ENCODE measurements around the gene ASPN.

ASPN gene

DNA sequence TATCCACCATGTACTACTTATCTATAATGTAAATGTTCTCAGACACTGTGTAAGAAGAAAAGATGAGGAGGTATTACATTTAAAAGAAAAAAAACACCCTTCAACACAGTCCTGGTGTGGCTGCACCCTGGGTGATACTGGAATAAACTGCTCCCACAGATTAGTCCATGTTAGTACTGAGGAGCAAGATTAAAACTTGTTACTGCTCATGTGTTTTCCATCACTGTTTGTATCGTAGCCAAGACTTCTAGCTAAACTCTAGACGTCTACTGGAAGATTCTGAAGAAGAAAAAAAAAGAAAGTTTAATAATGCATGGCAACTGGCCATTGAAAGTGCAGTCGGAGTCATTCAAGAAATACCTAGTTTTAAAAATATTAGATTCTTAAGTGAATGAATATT, at the start of gene ASPN:
Gene ASPN (minus strand): TSS at position 178 of the 400 bp plus-strand sequence.
- DNase-seq, result no peak

- no peak for DNase-seq
Measured at GRCh38 chr9:92530893-92531292, 48.6 kb upstream of the ASPN start.

DNA sequence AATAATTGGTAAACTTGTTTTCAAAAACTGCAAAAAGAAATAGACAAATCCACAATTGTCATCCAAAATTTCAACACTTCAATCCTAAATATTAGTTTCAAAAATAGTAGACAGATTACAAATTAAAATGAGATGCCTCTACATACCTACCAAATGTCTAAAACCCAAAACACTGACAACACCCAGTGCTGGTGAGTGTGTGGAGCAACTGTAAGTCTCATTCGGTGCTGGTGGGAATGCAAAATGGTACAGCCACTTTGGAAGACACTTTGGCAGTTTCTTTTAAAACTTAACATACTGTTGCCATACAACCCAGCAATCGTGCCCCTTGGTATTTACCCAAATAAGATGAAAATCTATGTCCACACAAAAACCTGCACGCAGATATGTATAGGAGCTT, 46.8 kb upstream of the ASPN start:
- DNase-seq, result no peak

GRCh38 chr9:92528522-92528849, 46.2 kb upstream of the ASPN start:
- no peak for DNase-seq

DNA sequence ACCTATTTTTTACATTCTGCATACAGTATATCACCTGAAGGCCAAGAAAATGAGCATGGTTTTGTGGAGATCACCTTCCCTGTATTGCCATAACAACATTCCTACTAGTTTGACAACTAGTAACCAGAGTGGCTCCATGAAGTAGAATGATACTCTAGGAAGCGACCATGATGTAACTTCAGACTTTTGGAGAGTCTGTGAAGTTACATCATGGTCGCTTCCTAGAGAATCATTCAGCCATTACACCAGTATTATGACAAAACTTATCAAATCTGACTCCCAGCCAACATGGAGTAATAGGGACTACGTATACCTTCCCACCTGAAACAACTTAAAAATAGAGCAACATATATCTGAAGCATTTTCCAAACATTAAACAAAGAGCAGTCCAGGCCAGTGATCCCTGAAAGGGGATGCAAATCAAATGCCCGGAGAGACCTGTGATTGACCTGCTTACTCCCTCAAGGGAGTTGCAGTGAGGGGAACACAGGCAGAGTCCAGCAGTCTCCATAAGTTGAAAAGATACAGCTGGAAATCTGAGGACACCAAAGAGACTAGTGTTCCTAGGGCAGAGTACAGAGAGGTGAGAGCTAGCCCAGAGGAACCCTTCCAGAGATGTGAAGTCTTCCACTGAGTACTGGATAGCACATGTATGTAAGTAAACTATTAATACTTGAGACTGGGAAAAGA, 45.7 kb upstream of the ASPN start:
- no peak for DNase-seq

GRCh38 chr9:92527291-92527828, 45.1 kb upstream of the ASPN start:
- DNase-seq, result no peak

- no peak for DNase-seq
Measured at GRCh38 chr9:92525306-92525705, 43.0 kb upstream of the ASPN start.

DNA sequence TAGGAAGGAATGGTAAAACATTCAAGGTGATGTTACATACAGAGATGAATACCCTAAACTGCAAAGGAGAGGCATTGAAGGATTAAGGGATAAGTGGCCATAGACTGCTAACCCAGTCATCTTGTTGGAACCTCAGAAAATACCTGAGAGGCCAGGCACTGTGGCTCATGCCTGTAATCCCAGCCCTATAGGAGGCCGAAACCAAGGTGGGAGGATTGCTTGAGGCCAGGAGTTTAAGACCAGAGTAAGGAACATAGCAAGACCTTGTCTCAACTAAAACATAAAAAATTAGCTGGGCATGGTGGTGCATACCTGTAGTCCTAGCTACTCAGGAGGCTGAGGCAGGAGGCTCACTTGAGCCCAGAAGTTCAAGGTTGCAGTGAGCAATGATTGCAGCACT, 42.6 kb upstream of the ASPN start:
- no peak for DNase-seq

GRCh38 chr9:92522983-92523970, 41.0 kb upstream of the ASPN start:
- DNase-seq, result no peak

DNA sequence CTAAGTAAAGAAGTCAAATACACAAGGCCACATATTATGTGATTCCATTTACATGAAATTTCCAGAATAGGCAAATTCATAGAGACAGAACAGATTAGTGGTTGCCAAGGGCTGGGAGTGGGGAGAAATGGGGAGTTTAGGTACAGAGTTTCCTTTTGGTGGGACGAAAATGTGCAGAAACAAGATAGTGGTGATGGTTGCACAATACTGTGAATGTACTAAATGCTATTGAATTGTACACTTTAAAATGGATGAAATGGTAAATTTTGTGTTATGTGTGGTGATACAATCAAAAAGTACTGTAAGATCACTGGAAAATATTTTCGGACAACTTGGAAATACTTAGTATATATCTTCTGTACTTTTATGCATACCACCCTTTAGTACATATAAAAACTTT, 38.5 kb upstream of the ASPN start:
- DNase-seq, result no peak

DNA sequence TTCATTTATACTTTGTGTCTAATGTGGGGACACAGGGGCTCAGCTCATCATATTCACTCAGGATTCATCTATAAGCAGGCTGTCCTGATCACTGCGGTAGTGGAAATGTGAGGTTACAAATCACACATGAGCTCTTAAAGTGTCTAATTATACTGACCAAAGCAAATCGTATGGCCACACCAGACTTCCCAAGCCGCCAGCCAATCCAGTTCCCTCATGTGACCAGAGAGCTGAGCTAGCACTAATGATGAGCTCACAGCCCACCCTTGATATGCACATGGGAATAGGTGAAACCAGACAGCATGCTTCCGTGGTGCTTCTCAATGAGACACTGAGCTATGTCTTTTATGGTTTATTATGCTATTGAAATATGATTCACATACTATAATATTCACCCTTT, 35.9 kb upstream of the ASPN start:
- DNase-seq, result no peak

GRCh38 chr9:92517046-92517445, 34.7 kb upstream of the ASPN start:
- no peak for DNase-seq

DNA sequence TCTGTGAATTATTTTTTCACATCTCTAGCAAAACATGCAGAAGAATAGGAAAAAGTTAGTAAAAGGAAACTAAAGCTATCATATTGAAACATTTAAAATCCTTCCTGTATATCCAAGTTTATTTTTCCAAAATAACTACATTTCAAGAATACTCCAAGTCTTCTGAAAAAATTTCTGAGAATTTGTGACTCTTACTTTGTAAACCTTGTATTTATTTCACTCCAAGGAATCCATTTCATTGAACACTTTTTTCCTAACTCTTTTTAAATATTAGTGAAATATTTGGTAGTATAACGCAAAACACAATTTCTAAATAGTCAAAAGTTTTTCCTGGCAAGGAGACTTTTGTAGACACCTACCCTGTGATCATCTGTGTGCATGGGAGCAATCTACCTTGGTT, 34.2 kb upstream of the ASPN start:
- DNase-seq, result no peak

DNA sequence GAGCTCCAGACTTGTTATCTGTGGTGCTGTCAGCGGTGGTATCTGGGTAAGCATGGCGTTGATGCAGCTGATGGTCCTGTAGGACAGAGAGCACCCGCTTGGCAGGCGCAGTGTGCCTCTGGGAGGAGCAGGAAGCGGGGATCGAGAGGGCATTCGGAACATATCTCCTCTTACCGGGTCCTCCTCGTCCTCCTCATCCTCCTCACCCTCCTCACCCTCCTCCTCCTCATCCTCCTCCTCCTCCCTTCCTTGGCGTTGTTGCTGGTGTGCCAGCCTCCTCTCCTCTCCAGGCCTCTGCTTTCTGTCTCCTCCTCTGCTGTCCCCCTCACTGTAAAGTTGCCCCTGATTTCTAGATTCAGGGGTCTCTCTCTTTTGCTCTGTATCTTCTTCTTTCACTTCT, 32.3 kb upstream of the ASPN start:
- DNase-seq, result no peak

DNA sequence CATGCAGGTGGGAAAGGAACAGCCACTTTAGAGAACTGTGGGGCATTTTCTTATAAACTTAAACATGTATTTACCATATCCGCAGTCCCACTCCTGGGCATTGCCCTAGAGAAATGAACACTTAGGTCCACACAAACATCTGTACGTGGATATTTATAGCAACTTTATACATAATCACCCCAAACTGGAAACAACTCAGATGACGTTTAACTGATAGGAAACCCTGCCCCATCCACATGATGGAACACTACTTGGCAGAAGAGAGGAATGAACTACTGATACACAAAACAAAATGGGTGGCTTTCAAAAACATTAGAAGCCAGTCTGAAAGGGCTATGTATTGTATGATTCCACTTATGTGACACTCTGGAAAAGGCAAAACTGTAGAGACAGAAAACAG, 31.0 kb upstream of the ASPN start:
- DNase-seq, result no peak

DNA sequence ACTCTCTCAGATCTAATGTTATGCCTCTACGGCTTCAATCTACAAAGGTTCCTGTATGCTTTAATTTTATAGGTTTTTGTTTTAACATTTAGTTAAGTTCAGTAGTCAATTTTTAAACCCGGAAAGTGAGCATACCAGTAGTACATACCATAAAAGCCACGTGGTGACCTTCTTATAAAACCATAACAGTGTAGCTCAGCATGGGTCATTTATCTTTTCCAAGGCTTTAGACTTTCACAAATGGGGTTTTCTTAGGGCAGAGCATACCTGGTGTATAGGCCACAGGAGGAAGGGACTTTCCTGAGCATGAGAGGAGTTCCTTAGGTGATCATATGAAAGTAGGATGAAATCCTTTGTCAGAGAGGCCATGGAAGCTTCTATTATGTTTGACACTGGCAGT, 30.3 kb upstream of the ASPN start:
- DNase-seq, result no peak

DNA sequence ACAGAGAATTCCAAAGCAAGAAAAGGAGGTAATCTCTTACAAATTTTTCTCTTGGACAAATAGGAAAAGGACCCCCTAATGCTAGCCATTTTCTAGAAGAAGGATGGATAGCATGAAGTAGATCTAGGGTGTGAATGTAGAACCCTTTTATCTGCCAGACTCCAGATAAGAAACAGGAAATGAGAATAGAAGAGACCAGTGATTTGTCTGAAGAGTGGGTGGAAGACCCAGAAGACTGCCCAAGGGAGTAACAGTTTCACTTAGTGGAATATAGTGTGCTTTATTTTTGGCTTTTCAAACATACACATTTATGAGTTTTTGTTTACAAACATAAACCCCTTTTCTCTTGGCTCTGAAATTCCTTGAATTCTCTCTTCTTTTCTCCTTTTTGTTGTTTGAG, 28.4 kb upstream of the ASPN start:
- no peak for DNase-seq

DNA sequence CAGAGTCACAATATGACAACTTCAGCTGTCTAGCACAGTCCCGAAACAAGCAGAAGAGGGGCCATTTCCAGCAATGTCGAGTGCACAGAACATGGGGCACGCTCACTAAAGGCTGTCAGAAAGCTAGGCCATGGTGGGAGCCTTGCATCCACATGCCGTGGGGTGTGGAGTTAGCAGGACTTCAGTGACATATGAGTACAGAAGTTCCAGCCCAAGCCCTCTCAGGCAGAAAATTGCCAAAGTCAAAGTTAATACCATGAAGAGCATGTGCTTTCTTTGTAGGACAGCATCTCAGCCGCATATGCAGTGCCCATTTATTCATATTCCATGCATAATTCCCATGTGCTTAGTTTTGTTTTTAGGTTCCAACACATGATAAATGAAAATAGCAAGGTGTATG, 26.7 kb upstream of the ASPN start:
- no peak for DNase-seq

DNA sequence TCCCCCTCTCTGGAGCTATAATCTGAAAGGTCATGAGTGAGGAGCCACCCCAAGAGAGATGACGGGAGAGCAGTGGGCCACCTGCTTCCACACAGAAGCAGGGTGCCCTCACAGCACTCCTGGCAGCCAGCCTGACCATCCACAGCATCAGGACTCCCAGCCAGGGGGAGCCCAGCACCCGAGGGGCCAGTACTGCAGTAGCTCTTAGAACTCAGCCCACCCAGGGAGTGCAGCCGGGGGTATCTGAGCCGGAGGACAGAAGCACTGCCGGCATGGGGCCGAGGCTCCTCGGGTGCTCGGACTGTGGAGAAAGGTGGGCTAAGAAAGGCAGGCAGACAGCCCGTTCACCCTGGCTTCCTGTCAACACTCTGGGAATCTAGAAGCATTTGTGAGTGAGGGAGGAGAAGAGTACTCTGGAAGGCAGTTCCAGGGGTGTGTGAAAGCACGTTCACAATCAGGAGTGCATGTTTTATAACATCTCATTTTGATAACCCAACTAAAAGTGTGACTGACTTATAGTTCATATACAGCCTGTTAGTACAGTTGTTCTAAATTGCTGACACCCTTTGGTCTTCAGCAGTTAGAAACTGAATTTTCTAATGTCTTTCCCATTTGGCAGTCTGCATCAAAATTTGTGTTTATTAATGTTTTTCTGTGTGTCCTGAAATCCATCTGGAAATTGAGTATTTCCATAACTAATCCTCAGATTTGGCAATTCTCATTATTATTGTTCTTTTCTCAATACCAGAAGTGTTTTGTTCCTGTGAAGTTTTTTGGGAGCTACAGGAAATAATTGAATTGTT, 25.9 kb upstream of the ASPN start:
- DNase-seq, result no peak

GRCh38 chr9:92507496-92507895, 25.2 kb upstream of the ASPN start:
- no peak for DNase-seq

DNA sequence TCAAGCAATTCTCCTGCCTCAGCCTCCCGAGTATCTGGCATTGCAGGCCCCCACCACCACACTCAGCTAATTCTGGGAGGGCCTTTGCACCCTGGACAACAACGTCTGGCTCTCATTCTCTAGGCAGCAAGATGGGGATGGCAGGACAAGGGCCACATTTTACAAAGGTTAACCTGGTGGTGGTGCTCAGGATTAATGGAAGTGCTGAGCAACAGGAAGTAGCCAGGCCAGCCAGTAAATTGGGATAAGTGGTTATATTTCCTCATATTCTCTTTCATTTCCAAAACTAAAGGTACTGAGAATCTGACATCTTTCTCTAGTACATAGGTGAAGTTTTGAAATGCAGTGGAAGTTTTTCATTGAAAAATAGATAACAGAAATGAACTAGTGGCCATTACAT, 24.7 kb upstream of the ASPN start:
- no peak for DNase-seq
